A204.1 (cell line): ENCODE data around the gene PER2.

Experiments
- FAIRE-seq: peaks from 2 replicates; lab custom pipeline; 2012; peaks lifted over from hg19 to GRCh38; lab: Jason Lieb, UNC

The PER2 gene

GRCh38 chr2:238306672-238306998 is 18.2 kb upstream of the PER2 start:
- no peak for FAIRE-seq

DNA sequence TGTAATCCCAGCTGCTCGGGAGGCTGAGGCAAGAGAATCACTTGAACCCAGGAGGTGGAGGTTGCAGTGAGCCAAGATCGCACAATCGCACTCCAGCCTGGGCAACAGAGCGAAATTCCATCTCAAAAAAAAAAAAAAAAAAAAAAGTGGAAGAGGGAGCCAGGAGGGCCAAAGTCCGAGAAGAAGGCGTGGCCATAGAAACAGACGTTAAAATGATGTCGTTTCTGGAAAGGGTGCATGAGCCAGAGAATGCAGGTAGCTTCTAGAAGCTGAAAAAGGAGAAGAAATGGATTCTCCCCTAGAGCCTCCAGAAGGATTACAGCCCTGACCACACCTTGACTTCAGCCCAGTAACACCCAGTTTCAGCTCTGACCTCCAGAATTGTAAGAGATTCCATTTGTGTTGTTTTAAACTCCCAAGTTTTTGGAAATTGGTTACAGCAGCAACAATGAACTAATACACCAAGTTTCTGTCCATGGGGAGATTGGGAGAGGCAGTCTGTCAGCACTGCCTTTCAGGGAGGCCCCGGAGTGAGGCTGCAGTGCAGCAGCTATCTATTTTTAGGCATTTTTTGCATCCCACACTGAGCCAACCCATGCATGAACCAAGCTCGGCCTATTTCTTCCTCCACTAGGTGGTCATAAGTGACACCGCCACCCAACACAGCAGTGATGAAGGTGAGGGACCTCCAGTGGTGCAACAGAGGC is 17.7 kb upstream of the PER2 start:
- FAIRE-seq, result no peak

DNA sequence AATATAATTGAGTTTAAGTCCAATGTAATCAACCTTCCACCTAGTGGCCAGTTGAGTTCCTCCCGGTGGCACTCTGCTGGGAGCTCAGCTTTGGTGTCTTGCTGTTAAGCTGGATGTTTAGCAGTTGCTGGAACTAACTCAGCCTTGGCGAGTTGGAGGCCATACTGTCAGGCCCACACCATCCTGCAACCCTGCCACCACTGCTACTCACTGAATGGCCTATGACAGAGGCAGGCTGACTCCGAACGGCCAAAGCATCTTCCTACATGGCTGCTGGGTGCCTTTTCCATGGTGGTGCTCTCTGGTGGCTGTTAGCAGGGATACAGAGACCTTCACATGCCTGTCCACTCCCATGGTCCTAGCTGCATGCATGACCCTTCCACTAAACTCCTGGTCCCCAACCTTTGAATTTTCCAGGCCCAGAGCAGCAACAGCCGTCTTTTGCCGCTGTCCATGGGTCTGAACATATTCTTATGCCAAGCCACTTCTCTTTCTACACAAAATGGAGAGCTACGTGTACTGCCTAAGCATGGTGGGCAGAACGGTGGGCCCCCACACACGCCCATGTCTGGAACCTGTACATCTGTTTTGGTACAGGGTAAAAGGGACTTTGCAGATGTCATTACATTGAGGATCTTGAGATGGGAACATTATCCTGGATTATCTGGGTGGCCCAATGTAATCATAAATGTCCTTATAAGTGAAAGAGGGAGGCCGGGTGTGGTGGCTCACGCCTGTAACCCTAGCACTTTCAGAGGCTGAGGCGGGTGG is 16.9 kb upstream of the PER2 start:
- FAIRE-seq, result no peak

DNA sequence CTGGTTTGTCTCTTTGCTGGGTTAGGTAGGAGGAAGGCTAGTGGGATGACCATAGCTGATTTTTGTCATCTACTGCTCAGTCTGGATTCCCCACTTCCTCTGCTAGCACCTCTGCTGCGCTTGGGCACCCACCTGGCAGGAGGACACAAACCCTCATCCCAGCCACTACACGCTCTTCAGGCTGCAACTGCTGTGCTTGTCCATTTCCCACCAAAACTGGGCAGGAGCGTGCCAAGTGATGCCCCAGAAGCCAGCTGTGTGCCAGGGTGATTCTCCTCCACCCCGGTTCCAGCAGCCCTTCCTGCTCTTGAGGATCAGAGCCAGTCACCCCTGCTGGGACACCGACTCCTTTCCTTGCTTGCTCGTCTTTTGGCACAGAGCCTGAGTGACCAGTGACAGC is 15.7 kb upstream of the PER2 start:
- no peak for FAIRE-seq

GRCh38 chr2:238302751-238303150 is 14.3 kb upstream of the PER2 start:
- FAIRE-seq, result no peak

GRCh38 chr2:238302087-238302486 is 13.7 kb upstream of the PER2 start:
- FAIRE-seq, result no peak

- FAIRE-seq, result no peak
Observed at GRCh38 chr2:238299803-238300202, 11.4 kb upstream of the PER2 start.

- no peak for FAIRE-seq
Observed at GRCh38 chr2:238296638-238297457, 8.4 kb upstream of the PER2 start.

GRCh38 chr2:238295144-238296112 is 7.0 kb upstream of the PER2 start:
- FAIRE-seq, result no peak

- no peak for FAIRE-seq
Observed at GRCh38 chr2:238294393-238295143, 6.2 kb upstream of the PER2 start.

- FAIRE-seq, result no peak
Observed at GRCh38 chr2:238294046-238294392, 5.6 kb upstream of the PER2 start.

DNA sequence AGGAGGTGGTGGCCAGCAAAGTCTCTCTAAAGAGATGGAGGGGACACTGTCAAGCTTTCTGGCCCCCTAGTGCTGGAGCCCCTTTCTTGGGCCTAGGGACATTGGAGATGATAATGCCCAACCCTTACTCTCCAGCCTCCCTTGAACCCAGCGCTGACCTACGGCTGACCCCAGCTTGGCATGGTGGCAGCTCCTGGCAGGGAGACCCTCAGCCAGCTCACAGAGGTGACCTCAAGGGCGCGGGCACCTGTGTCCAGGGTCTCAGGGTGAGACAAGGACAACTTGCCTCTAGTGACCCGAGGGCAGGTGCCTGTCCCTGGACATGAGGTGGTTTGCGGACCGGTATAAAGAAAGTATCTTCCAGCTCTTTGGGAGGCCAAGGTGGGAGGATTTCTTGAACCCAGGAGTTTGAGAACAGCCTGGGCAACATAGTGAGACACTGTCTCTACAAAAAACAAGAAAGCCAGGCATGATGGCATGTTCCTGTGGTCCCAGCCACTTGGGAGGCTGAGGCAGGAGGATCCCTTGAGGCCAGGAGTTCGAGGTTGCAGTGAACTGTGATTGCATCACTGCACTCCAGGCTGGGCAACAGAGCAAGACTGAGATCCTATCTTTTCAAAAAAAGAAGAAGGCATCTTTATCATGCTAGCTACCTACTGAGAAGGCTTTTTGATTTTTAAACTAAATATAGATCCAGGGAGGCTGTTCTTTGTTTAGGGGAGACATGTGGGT is 3.3 kb upstream of the PER2 start:
- FAIRE-seq, result no peak

DNA sequence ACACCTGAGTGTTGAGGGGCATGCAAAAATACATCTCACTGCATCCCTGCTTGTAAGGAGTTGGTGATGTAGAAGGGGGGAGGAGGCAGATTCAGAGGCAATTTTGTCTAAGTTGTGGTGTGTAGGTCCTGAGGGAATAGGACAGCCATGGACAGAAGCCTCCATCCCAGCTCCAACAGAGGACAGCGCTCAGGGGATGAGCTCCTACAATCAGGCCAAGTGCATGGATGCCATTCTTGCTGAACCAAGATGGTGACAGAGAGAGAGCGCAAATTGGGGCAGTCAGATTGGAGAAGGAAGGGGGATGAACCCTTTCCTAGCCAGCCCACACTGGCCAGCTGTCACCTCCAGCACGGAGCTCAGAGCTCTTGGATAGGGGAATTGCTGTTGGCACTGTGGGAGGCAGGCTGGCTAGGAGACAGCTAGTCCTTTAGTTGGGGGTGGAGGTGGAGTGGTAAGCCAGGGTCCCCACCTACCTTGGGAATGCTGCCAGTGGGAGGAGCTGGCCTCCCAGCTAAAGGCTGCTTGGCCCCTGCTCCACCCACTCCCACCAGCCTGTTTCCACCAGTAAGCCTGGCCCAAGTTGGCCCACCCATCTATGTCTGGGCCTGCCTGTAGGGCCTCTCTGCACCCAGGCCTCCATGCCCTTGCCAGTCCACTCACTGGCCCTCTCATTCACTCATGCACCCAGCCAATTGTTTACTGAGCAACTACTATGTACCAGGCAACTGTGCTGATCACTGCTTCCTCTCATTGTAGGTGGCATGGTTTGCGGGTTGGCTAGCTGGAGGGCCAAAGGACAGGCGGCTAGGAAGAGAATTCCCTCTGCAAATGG is 2.5 kb upstream of the PER2 start:
- no peak for FAIRE-seq

DNA sequence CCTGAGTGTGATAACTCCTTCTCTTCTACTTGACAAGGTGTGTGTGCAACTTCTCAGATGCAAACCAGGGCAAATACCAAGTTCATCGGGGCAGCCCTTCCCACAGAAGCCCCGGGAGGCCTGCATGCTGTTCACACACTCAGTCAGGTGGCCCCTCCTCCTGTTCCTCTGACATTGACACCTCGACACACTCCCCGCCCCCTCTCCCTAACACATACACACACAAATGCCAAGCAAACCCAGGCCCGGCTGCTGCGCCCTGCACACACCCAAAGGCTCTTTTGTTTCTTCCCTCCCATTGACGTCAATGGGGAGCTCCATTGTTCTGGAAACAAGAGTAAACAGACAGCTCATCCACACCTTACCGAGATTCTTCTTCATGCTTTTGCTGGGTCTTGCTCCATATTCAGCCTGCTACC is 1.7 kb upstream of the PER2 start:
- FAIRE-seq, result no peak

- no peak for FAIRE-seq
Observed at GRCh38 chr2:238289574-238289973, 1.2 kb upstream of the PER2 start.

GRCh38 chr2:238288650-238289573 is 502 bp upstream of the PER2 start:
- no peak for FAIRE-seq

- no peak for FAIRE-seq
Observed at GRCh38 chr2:238286987-238287736, 1.2 kb downstream of the PER2 start.

GRCh38 chr2:238286551-238286950 is 1.9 kb downstream of the PER2 start:
- no peak for FAIRE-seq
